Activated CD8-positive, alpha-beta memory T cell treated with anti-CD3 and anti-CD28 coated beads, Interleukin-2, amount 50 U/mL, for 48 hours (primary cell): Measurements from ENCODE around the gene LRRFIP2.
"Not testable (repeated sequence)": the region's sequence is repeated elsewhere in the genome, so short reads cannot be mapped to it uniquely, and the experiment has no call there.

Experiments
- DNase-seq: peaks from one replicate; pipeline ENCODE4 v3.0.0-alpha.2; 2020

Gene LRRFIP2

GRCh38 chr3:37058117-37058516 is 116.3 kb downstream of the LRRFIP2 start:
- DNase-seq, result no peak

DNA sequence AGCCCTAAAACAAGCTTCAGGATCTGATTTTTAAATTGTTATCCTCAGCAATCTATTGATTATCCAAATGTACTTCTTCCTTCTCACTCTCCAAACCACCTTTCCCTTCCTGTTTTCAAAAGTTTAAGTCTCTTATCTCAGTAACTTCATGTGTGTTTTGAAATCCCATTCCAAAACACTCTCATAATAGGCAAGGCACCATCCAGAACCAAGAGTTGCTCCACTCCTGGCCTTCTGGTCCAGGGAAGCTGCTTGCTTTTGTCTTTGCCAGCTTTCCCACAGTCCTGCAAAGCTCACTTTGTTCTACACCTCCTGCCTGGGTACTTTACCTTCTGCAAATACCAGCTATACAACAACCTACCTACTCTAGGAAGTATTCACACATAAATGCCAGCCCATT is 117.6 kb downstream of the LRRFIP2 start:
- no peak for DNase-seq

DNA sequence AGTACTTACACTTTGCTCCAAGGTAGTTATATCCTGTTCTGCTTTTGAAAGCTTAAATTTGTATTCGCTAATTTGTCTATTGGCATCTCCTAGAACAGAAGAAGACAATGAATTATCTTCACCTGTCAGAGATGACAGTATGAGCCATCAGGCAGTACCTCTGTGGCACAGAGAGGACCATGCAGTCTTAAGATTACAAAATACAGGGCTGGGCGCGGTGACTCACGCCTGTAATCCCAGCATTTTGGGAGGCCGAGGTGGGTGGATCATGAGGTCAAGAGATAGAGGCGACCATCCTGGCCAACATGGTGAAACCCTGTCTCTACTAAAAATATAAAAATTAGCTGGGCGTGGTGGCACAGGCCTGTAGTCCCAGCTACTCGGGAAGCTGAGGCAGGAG is 119.3 kb downstream of the LRRFIP2 start:
- DNase-seq, result not testable (repeated sequence)

GRCh38 chr3:37054370-37054769 is 120.0 kb downstream of the LRRFIP2 start:
- DNase-seq, result no peak

DNA sequence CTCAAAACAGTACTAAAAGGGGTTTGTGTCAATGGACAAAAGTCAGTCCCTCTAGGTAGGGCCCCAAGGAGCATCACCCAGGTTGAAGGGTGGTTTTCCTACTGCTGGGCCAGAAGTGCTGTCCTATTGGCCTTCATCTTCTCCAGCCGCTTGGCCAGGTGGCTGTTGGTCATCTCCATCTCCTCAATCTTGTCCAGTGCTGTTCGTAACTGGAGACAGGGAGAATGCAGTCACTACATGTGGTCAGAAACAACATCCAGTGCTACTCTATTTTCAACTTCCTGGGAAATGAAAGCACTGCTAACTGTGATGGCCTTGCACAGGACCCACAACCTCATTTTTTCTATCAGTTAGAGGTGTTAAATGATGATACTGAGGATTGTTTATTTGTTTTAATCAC is 120.6 kb downstream of the LRRFIP2 start:
- DNase-seq, result no peak

DNA sequence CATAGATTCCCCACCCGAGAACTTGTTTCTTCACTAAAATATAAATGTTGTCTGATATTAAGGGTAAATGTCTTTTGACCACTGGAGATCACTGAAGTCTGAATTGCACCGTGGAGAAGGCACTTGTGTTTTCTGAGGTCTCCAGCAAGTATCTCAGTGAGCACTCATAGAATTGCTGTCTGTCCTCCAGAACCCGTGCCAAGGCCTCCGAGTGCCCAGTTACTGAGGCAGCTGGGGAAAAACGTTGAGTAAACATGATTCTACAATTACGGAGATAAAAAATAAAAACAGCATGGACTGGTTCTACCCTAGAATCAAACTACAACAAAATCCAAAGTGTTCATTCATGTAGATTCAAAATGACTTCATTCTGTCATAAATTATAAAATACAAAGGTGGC is 121.0 kb downstream of the LRRFIP2 start:
- no peak for DNase-seq

- DNase-seq, result no peak
These were observed 121.5 kb downstream of the LRRFIP2 start for GRCh38 chr3:37052860-37053259.

DNA sequence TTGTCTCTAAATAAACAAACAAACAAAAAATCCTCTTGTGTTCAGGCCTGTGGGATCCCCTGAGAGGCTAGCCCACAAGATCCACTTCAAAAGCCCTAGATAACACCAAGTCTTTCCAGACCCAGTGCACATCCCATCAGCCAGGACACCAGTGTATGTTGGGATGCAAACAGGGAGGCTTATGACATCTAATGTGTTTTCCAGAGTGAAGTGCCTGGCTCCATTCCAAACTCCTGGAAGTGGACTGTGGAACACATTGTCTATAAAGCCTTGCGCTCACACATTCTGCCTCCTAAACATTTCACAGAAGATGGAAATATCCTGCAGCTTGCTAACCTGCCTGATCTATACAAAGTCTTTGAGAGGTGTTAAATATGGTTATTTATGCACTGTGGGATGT is 124.1 kb downstream of the LRRFIP2 start:
- DNase-seq, result no peak

DNA sequence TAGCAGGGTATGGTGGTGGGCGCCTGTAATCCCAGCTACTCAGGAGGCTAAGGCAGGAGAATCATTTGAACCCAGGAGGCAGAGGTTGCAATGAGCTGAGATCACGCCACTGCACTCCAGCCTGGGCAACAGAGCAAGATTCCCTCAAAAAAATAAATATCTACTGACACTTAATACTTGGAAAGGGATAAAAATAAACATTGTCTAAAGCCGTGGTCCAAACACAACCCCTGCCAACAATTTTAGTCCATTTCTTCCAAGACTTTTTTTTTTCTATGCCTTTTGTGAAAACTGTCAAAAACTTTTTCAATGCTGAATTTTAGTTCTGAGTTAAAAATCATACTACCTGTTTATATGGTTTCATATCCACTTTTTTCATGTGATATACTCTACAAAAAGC is 131.7 kb downstream of the LRRFIP2 start:
- not testable (repeated sequence) for DNase-seq

DNA sequence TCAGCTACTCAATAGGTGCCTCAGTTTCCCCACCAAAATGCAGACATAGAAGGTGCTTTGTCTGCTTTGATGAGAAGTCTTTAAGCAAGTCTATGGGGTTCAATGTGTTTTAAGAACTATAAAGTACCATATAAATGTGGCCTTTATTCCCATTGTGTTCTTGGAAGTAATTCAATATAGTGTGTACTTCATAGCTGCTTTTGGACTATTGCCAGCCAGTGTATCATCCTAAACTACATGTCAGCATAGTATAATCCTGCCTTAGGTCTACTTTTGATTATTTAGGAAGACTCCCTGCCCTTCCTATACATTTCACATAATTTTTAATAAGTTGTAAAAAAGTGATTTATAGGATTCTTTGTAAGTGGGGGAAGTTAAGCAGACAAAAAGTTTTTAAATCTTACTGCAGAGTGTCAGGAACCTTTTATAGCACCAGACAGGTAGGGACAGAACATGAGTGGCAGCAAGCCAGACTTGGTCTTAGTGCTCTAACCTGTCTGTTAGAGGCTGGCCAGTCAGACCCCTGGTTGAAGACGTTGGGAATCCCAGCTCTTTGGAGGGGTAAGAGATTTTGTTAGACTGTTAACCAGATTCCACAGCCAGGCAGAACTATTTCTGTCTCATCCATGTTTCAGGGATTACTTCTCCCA is 132.7 kb downstream of the LRRFIP2 start:
- no peak for DNase-seq

DNA sequence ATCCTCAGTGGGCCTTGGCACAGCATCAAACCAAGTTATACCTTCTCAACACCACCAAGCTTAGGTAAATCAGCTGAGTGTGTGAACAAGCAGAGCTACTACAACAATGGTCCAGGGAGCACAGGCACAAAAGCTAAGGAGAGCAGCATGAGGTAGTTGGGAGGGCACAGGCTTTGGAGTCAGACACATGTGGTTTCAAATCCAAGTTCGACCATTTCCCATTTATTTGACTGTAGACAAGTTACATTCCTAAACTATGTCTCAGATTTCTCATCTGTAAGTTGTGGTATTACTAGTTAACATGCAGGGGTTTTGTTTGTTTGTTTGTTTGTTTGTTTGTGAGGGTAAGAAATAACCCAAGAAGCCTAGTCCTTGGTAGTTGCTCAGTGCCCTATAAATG is 134.2 kb downstream of the LRRFIP2 start:
- no peak for DNase-seq

DNA sequence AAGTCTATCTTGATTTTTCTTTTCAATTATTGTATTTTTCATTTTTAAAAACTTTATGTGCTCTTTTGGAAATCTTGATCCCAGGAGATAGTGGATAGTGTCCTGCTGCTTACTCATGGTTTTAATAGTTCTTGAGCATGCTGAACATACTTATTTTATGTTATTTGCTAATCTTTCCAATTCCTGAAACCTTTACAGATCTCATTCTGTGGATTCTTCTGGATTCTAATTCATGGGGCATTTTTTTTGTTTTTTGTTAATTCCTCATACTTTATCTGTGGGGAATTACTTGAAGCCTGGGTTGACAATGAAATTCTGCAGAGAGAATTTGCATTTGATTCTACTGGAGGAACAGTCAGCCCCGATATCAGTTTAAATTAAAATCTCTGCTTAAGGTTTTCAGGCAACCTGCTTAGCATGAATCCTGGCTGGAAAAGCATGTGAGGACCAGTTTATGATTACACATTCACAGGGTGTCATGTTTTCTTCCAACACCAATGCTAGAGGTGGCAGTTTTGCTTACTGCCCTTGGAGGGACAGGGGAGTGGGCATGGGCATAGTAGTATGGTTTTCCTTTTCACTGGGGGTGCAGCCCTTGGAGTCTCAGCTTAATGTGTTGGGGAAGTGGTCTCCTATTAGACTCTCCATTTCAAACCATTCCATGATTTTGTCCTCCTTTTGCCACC is 135.1 kb downstream of the LRRFIP2 start:
- no peak for DNase-seq

DNA sequence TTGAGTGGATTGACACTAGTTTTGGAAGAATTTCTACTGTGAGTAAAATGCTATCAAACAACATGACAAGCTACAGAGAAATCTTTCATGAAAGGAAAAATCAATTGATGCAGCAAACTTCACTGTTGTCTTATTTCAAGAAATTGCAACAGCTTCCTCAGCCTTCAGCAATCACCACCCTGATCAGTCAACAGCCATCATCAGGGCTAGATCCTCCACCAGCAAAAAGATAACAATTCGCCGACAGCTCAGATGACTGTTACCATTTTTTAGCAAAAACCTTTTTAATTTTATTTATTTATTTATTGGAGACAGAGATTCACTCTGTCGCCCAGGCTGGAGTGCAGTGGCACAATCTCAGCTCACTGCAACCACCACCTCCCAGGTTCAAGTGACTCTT is 137.0 kb downstream of the LRRFIP2 start:
- no peak for DNase-seq

DNA sequence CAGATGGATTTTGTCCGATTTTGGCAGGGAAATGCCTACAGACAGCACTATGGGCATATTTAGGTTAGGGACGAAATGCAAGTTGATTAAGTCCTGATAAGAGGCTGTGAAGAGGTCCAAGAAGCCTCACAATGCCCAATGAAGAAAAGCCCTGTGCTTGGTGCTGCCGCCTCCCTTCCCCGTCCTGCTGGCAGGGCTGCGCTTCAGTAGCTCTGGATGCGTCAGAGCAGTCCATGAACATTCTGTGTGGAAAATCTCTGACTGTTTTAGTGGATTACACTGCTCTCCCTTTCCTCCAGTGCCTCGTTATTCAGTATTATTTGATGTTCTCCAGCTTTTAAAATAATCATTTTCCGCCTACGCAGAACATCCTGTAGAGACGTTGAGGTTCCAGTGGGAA is 141.4 kb downstream of the LRRFIP2 start:
- DNase-seq, result no peak

DNA sequence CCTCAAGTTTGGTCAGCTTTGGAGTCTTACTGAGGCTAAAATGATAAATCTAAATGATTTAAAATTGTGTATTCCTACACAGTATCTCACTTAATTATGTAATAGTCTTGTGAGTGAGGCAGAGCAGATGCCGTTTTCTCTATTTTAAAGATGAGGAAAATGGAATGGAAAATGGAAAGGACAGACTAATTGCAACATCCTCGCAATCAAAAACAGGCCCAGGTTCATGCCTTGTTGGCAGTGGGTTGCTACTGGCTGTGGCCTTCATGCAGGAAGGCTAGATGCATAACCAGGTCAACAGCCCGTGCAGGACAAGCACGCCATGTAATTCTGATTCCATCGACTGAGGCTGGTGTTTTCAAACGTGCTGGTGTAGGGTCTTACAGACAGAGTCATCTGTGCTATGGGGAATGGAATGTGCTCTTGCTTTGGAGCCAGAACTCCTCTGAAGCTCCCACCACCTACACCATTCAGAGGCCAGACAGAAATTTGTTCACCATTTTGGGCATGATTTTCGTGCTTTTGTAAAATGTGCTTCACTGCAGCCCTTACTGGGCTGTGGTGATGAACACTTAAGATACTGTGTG is 143.2 kb downstream of the LRRFIP2 start:
- no peak for DNase-seq

DNA sequence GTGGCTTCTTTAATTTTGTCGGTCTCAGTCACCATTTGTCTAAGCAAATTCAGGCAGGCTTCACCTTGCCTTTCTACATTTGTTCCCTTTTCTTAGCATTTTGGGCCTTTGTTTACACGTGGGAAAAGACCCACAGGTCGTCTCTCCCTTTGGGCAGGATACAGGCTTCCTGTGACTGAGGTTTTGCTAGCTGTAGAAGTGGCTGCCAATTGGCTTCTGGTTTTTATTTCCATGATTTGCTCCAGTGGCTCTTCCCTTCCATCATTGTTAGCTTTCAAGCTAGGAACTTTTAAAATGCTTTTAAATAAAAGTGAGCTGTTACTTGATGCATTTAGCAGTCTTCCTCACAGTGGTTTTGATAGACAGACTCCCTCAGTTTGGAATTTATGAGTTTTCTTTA is 143.8 kb downstream of the LRRFIP2 start:
- DNase-seq, result no peak

GRCh38 chr3:37029516-37030163 is 144.7 kb downstream of the LRRFIP2 start:
- DNase-seq, result no peak

DNA sequence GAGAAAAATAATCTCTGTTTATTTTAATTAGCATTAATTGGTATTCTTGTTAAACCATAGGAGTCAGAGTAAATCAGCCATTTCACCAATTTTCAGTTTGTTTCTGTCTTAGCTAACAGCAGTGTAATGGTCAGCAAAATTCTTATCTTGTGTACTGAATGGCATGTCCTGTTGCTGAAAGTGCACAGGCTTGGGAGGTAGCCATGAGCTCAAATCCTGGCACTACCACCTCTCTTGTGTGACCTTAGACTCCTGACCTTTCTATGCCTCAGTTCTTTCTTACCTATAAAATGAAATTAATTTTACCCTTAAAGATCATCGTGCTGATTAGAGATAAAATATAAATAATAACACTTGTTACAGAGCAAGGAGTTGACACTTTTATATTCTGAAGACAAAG is 145.3 kb downstream of the LRRFIP2 start:
- no peak for DNase-seq

DNA sequence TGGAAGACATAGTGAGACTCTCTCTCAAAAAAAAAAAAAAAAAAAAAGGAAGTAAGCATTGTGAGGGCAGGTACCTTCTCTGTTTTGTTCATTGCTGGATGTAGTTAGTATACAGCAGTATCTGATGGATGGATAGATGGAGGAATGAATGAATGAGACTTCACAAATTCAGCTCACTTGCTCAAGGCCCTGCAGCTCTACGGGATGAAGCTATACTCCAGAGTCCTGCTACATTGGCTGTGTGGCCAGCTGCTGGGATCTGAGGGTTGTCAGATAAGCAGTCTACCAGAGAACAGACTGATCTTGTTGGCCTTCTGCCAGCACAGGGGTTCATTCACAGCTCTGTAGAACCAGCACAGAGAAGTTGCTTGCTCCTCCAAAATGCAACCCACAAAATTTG is 146.1 kb downstream of the LRRFIP2 start:
- DNase-seq, result no peak

GRCh38 chr3:37026851-37027250 is 147.5 kb downstream of the LRRFIP2 start:
- no peak for DNase-seq

DNA sequence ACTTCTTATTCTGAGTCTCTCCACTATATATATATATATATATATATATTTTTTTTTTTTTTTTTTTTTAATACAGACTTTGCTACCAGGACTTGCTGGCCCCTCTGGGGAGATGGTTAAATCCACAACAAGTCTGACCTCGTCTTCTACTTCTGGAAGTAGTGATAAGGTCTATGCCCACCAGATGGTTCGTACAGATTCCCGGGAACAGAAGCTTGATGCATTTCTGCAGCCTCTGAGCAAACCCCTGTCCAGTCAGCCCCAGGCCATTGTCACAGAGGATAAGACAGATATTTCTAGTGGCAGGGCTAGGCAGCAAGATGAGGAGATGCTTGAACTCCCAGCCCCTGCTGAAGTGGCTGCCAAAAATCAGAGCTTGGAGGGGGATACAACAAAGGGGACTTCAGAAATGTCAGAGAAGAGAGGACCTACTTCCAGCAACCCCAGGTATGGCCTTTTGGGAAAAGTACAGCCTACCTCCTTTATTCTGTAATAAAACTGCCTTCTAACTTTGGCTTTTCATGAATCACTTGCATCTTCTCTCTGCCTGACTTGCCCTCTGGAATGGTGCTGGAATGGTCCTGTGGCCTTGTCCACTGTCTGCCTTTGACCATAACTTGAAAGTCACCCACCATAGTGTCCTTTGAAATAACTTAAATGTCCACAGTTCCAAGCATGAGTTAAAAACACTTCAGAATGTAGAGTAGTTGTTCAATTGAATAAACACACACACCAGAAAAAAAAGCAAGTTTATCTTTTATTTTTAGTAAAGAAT is 148.6 kb downstream of the LRRFIP2 start:
- no peak for DNase-seq

GRCh38 chr3:37024820-37025405 is 149.5 kb downstream of the LRRFIP2 start:
- DNase-seq, result no peak

DNA sequence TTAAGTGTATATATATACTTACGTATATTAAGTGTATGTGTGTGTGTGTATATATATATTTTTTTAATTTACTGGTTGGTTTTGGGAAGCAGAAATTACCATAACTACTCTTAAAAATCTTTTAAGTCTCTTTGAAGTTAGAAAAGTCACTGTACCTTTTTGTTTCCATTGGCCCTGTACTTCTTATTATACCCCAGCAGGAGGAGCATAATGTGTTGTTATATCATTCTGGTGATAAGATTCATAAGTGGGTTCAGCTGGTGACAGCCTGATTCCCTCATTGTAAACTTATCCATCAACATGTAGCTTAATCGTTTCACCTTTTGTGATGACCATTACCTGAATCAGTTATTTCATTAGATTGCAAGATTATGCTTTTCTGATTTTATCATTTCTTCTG is 150.3 kb downstream of the LRRFIP2 start:
- no peak for DNase-seq
